Activated CD4-positive, alpha-beta T cell treated with anti-CD3 and anti-CD28 coated beads for 1 hour (primary cell): ENCODE measurements around the gene SEC14L3.

Experiments
- DNase-seq: peaks from one replicate; pipeline ENCODE4 v3.0.0-alpha.2; 2020

The SEC14L3 gene

GRCh38 chr22:30421695-30422480, 49.9 kb downstream of the SEC14L3 start:
- DNase-seq: no peak

GRCh38 chr22:30420347-30421125, 51.3 kb downstream of the SEC14L3 start:
- DNase-seq: no peak

- no peak for DNase-seq
Observed at GRCh38 chr22:30416837-30417236, 55.0 kb downstream of the SEC14L3 start.

- DNase-seq: no peak
Observed at GRCh38 chr22:30416403-30416802, 55.4 kb downstream of the SEC14L3 start.

GRCh38 chr22:30414525-30415047, 57.2 kb downstream of the SEC14L3 start:
- no peak for DNase-seq

GRCh38 chr22:30413745-30414524, 57.9 kb downstream of the SEC14L3 start:
- no peak for DNase-seq

GRCh38 chr22:30413001-30413400, 58.8 kb downstream of the SEC14L3 start:
- no peak for DNase-seq

GRCh38 chr22:30411780-30412179, 60.0 kb downstream of the SEC14L3 start:
- no peak for DNase-seq
